T-helper 2 cell treated with Interferon-gamma antibody and Interleukin-4, amounts not matched to agents 5 μg/mL and 100 μg/mL, for 36 hours (primary cell): ENCODE data around the gene ITK.
"Not testable (repeated sequence)": the region's sequence is repeated elsewhere in the genome, so short reads cannot be mapped to it uniquely, and the experiment has no call there.

Experiments
- DNase-seq: peaks from one replicate; pipeline ENCODE4 v3.0.0; 2021; ENCODE audit warnings: low spot score
- H3K27ac Mint-ChIP-seq: one replicate; pipeline ENCODE4 v1.8.0; 2021; ENCODE audit warnings: mild to moderate bottlenecking, mixed read lengths
- H3K27me3 Mint-ChIP-seq: one replicate; pipeline ENCODE4 v1.8.0; 2021; ENCODE audit warnings: low read depth, mixed read lengths
- H3K36me3 Mint-ChIP-seq: one replicate; pipeline ENCODE4 v1.8.0; 2021; ENCODE audit warnings: low read depth, mixed read lengths
- H3K4me1 Mint-ChIP-seq: one replicate; pipeline ENCODE4 v1.8.0; 2021; ENCODE audit warnings: low read depth, mixed read lengths
- H3K4me3 Mint-ChIP-seq: one replicate; pipeline ENCODE4 v1.8.0; 2022; ENCODE audit warnings: mild to moderate bottlenecking, moderate library complexity, mixed read lengths
- H3K9me3 Mint-ChIP-seq: one replicate; pipeline ENCODE4 v1.8.0; 2021; ENCODE audit warnings: mixed read lengths

ITK gene

GRCh38 chr5:157205708-157206107 lies 25.1 kb downstream of the ITK start:
- no peak for DNase-seq
- peak overlapping the region; percentile 12 for H3K4me3 Mint-ChIP-seq
- peaks cover 68% of the 10 kb centered on the region for H3K4me1 Mint-ChIP-seq
- H3K27me3 Mint-ChIP-seq: no peaks in the 10 kb centered on the region
- H3K36me3 Mint-ChIP-seq: peaks cover 74% of the 10 kb centered on the region
- H3K9me3 Mint-ChIP-seq: no peaks in the 10 kb centered on the region
- no peak overlapping the region for H3K27ac Mint-ChIP-seq

- H3K4me3 Mint-ChIP-seq: peak overlapping the region; percentile 23
- peaks cover 88% of the 10 kb centered on the region for H3K36me3 Mint-ChIP-seq
- not testable (repeated sequence) for H3K27me3 Mint-ChIP-seq, H3K9me3 Mint-ChIP-seq, DNase-seq
- H3K27ac Mint-ChIP-seq: peak overlapping the region; percentile 51
- H3K4me1 Mint-ChIP-seq: peaks cover 75% of the 10 kb centered on the region
These were observed 30.0 kb downstream of the ITK start for GRCh38 chr5:157210652-157211051.

GRCh38 chr5:157212307-157212706 lies 31.7 kb downstream of the ITK start:
- peaks cover 91% of the 10 kb centered on the region for H3K36me3 Mint-ChIP-seq
- H3K4me1 Mint-ChIP-seq: peaks cover 79% of the 10 kb centered on the region
- H3K4me3 Mint-ChIP-seq: peak overlapping the region; percentile 35
- no peak for DNase-seq
- no peaks in the 10 kb centered on the region for H3K9me3 Mint-ChIP-seq
- H3K27me3 Mint-ChIP-seq: no peaks in the 10 kb centered on the region
- H3K27ac Mint-ChIP-seq: peak overlapping the region; percentile 58

- peak overlapping the region; percentile 60 for H3K27ac Mint-ChIP-seq
These were observed 33.0 kb downstream of the ITK start for GRCh38 chr5:157213527-157214243.

GRCh38 chr5:157214415-157214814 lies 33.8 kb downstream of the ITK start:
- Mint-ChIP-seq H3K36me3 (peaks cover 88% of the 10 kb centered on the region), H3K9me3 (no peaks in the 10 kb centered on the region), H3K27ac (peak overlapping the region; percentile 93), H3K27me3 (no peaks in the 10 kb centered on the region), H3K4me3 (peak overlapping the region; percentile 20), H3K4me1 (peaks cover 83% of the 10 kb centered on the region)
- DNase-seq: no peak

More at GRCh38 chr5:157213527-157214243, 33.0 kb downstream of the ITK start:
- no peaks in the 10 kb centered on the region for H3K27me3 Mint-ChIP-seq
- peaks cover 90% of the 10 kb centered on the region for H3K36me3 Mint-ChIP-seq
- no peaks in the 10 kb centered on the region for H3K9me3 Mint-ChIP-seq
- peaks cover 83% of the 10 kb centered on the region for H3K4me1 Mint-ChIP-seq
- no peak for DNase-seq
- peak overlapping the region; percentile 58 for H3K4me3 Mint-ChIP-seq

- H3K9me3 Mint-ChIP-seq: no peaks in the 10 kb centered on the region
These were observed 34.3 kb downstream of the ITK start for GRCh38 chr5:157214861-157215513.

GRCh38 chr5:157215514-157216167 lies 35.0 kb downstream of the ITK start:
- Mint-ChIP-seq H3K4me1 (peaks cover 89% of the 10 kb centered on the region), H3K27me3 (no peaks in the 10 kb centered on the region), H3K9me3 (no peaks in the 10 kb centered on the region), H3K27ac (peak overlapping the region; percentile 93), H3K4me3 (peak overlapping the region; percentile 79), H3K36me3 (peaks cover 92% of the 10 kb centered on the region)
- DNase-seq: no peak

More at GRCh38 chr5:157214861-157215513, 34.3 kb downstream of the ITK start:
- Mint-ChIP-seq H3K27me3 (no peaks in the 10 kb centered on the region), H3K4me1 (peaks cover 87% of the 10 kb centered on the region), H3K4me3 (peak overlapping the region; percentile 79), H3K36me3 (peaks cover 90% of the 10 kb centered on the region), H3K27ac (peak overlapping the region; percentile 93)
- DNase-seq: no peak

- DNase-seq: no peak
- H3K27ac Mint-ChIP-seq: peak overlapping the region; percentile 93
- H3K9me3 Mint-ChIP-seq: no peaks in the 10 kb centered on the region
- H3K36me3 Mint-ChIP-seq: peaks cover 89% of the 10 kb centered on the region
- H3K4me1 Mint-ChIP-seq: peaks cover 88% of the 10 kb centered on the region
- no peaks in the 10 kb centered on the region for H3K27me3 Mint-ChIP-seq
- peak overlapping the region; percentile 79 for H3K4me3 Mint-ChIP-seq
These were observed 35.9 kb downstream of the ITK start for GRCh38 chr5:157216391-157217142.

- peak; percentile 64 for DNase-seq
- peaks cover 89% of the 10 kb centered on the region for H3K4me1 Mint-ChIP-seq
These were observed 36.8 kb downstream of the ITK start for GRCh38 chr5:157217289-157218024.

GRCh38 chr5:157219491-157220271 lies 39.0 kb downstream of the ITK start:
- Mint-ChIP-seq H3K36me3 (peaks cover 87% of the 10 kb centered on the region), H3K4me1 (peaks cover 78% of the 10 kb centered on the region), H3K4me3 (peak overlapping the region; percentile 56), H3K9me3 (no peaks in the 10 kb centered on the region), H3K27me3 (no peaks in the 10 kb centered on the region), H3K27ac (peak overlapping the region; percentile 93)
- peak; percentile 70 for DNase-seq

More at GRCh38 chr5:157217289-157218024, 36.8 kb downstream of the ITK start:
- Mint-ChIP-seq H3K27me3 (no peaks in the 10 kb centered on the region), H3K4me3 (peak overlapping the region; percentile 79), H3K9me3 (no peaks in the 10 kb centered on the region), H3K27ac (peak overlapping the region; percentile 93), H3K36me3 (peaks cover 90% of the 10 kb centered on the region)

- Mint-ChIP-seq H3K4me1 (peaks cover 71% of the 10 kb centered on the region), H3K36me3 (peaks cover 87% of the 10 kb centered on the region), H3K9me3 (no peaks in the 10 kb centered on the region), H3K4me3 (peak overlapping the region; percentile 89), H3K27ac (peak overlapping the region; percentile 93), H3K27me3 (no peaks in the 10 kb centered on the region)
- no peak for DNase-seq
These were observed 41.3 kb downstream of the ITK start for GRCh38 chr5:157221959-157222358.

GRCh38 chr5:157222506-157223230 lies 42.0 kb downstream of the ITK start:
- H3K4me1 Mint-ChIP-seq: peaks cover 69% of the 10 kb centered on the region
- DNase-seq: peak; percentile 83
- H3K4me3 Mint-ChIP-seq: peak overlapping the region; percentile 89
- H3K36me3 Mint-ChIP-seq: peaks cover 87% of the 10 kb centered on the region
- peak overlapping the region; percentile 93 for H3K27ac Mint-ChIP-seq
- no peaks in the 10 kb centered on the region for H3K27me3 Mint-ChIP-seq
- H3K9me3 Mint-ChIP-seq: no peaks in the 10 kb centered on the region
